Activated CD4-positive, alpha-beta T cell treated with anti-CD3 and anti-CD28 coated beads, Interleukin-2, amount 10 ng/mL, durations not matched to agents 7 days and 5 days (primary cell): ENCODE results near the gene TGFBR3L. TPM values are rescaled to one million over a fixed set of nuclear protein-coding genes. Genes with fewer than 3 reads are reported as not detected.

Experiments used
- CTCF ChIA-PET: fragments of 350-600 bp; sonication (Branson Sonifier 250); formaldehyde crosslinking; loops from one replicate; lab custom pipeline; 2021; ENCODE audit warnings: antibody characterized with exemption; lab: Charles Lee
- POLR2A ChIA-PET: fragments of 350-600 bp; sonication (Branson Sonifier 250); formaldehyde crosslinking; loops from one replicate; lab custom pipeline; 2021; ENCODE audit warnings: antibody characterized with exemption; lab: Charles Lee
- DNase-seq: peaks from one replicate; pipeline ENCODE4 v3.0.0-alpha.2; 2020
- H3K27ac Mint-ChIP-seq: one replicate; pipeline ENCODE4 v1.8.0; 2021; ENCODE audit warnings: mild to moderate bottlenecking, moderate library complexity, mixed read lengths
- H3K27me3 Mint-ChIP-seq: one replicate; pipeline ENCODE4 v1.8.0; 2021; ENCODE audit warnings: mixed read lengths
- H3K36me3 Mint-ChIP-seq: one replicate; pipeline ENCODE4 v1.8.0; 2021; ENCODE audit warnings: low read depth, mixed read lengths
- H3K4me1 Mint-ChIP-seq: one replicate; pipeline ENCODE4 v1.8.0; 2021; ENCODE audit warnings: mixed read lengths
- H3K4me3 Mint-ChIP-seq: one replicate; pipeline ENCODE4 v1.8.0; 2021; ENCODE audit warnings: mild to moderate bottlenecking, moderate library complexity, mixed read lengths
- H3K9me3 Mint-ChIP-seq: one replicate; pipeline ENCODE4 v1.8.0; 2021; ENCODE audit warnings: mixed read lengths
- total RNA-seq, 2 experiments: library from RNA; stranded (reverse); gene quantifications; one replicate each; pipeline ENCODE4 v1.2.3, GENCODE V29; 2021

The TGFBR3L gene
- total RNA-seq, 2 experiments from 2014 or later, result 0.79 to 1.4 TPM

GRCh38 chr19:7872306-7873204 is 42.1 kb upstream of the TGFBR3L start:
- DNase-seq, result no peak
- POLR2A ChIA-PET, result no interaction called here
- no peaks in the 10 kb centered on the region for H3K36me3 Mint-ChIP-seq
- peaks cover 40% of the 10 kb centered on the region for H3K4me1 Mint-ChIP-seq
- H3K9me3 Mint-ChIP-seq, result no peaks in the 10 kb centered on the region
- H3K4me3 Mint-ChIP-seq, result no peak overlapping the region
- no peak overlapping the region for H3K27ac Mint-ChIP-seq
- CTCF ChIA-PET, result interaction anchor here (0.5 kb wide), 1 partner anchor 545 kb away, joined by 4 read pairs; no protein-coding TSS in a partner anchor
- peaks cover 37% of the 10 kb centered on the region for H3K27me3 Mint-ChIP-seq

- H3K27ac Mint-ChIP-seq, result no peak overlapping the region
- H3K36me3 Mint-ChIP-seq, result no peaks in the 10 kb centered on the region
- ChIA-PET POLR2A (no interaction called here), CTCF (interaction anchor here (0.6 kb wide), 1 partner anchor 11 kb away, joined by 3 read pairs; no protein-coding TSS in a partner anchor)
- H3K27me3 Mint-ChIP-seq, result peaks cover 34% of the 10 kb centered on the region
- H3K4me1 Mint-ChIP-seq, result peaks cover 36% of the 10 kb centered on the region
- DNase-seq, result no peak
- peak overlapping the region; percentile 58 for H3K4me3 Mint-ChIP-seq
- H3K9me3 Mint-ChIP-seq, result no peaks in the 10 kb centered on the region
These were observed 41.1 kb upstream of the TGFBR3L start for GRCh38 chr19:7873304-7874075.

DNA sequence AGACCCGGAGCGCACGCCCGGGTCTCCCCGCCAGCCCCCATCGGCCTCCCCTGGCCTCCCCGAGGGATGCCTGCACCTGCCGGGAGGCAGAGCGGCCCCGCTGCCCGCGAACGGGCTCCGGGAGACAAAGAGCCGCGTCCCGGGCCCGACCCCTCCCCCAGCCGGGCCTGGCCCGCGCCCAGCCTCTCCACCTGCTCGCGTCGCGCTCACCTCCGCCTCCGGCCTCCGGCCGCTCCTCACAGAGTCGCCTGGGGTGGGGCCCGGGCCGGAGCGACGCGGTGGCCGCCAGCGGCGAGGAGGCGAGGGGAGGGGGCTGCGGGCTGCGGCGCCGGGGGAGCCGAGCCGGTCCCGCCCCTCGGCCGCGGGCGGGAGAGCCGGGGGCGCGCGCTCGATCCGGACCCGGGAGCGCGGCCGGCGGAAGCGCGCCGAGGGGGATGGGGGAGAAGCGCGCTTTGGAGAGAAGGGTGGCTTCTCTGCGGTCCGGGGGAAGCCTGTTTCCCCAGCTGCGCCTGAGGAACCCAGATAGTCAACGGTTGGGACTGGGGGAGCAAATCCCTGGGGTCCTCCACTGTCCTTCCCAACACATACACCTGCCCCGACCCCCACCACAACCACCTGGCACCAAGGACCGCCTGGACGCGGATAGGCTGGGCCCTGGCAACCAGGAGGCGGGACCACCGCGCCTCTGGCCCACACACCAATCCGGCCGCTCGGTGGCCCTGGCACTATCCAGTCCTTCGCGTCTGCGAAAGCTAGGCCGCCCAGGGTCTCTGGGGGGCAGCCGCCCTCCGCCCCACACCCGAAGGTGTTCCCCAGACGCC is 40.3 kb upstream of the TGFBR3L start, which contains the start of gene PRR36:
Gene PRR36, minus strand, starts transcription at position 315 of the 821 bp plus-strand sequence. CDS start 701 bp downstream, outside the sequence.
- Mint-ChIP-seq H3K4me1 (peaks cover 32% of the 10 kb centered on the region), H3K27me3 (peaks cover 34% of the 10 kb centered on the region), H3K9me3 (no peaks in the 10 kb centered on the region), H3K27ac (no peak within 1 kb of the TSS), H3K4me3 (peak within 1 kb of the TSS; percentile 58), H3K36me3 (no peaks in the 10 kb centered on the region)
- CTCF ChIA-PET, result interaction anchor here (0.6 to 1.5 kb wide), 4 partner anchors 12 to 29 kb away, joined by 3 to 4 read pairs (median 3); partner anchors contain the start of gene MAP2K7
- DNase-seq, result no peak
- POLR2A ChIA-PET, result no interaction called here

GRCh38 chr19:7874897-7875273 is 39.7 kb upstream of the TGFBR3L start:
- no peak overlapping the region for H3K27ac Mint-ChIP-seq
- DNase-seq, result no peak
- CTCF ChIA-PET, result interaction anchor here (0.8 to 1.5 kb wide), 3 partner anchors 13 to 28 kb away, joined by 3 to 4 read pairs (median 3); partner anchors contain the start of gene MAP2K7
- H3K4me3 Mint-ChIP-seq, result peak overlapping the region; percentile 48
- peaks cover 31% of the 10 kb centered on the region for H3K4me1 Mint-ChIP-seq
- no peaks in the 10 kb centered on the region for H3K9me3 Mint-ChIP-seq
- no peaks in the 10 kb centered on the region for H3K36me3 Mint-ChIP-seq
- POLR2A ChIA-PET, result no interaction called here
- H3K27me3 Mint-ChIP-seq, result peaks cover 34% of the 10 kb centered on the region

DNA sequence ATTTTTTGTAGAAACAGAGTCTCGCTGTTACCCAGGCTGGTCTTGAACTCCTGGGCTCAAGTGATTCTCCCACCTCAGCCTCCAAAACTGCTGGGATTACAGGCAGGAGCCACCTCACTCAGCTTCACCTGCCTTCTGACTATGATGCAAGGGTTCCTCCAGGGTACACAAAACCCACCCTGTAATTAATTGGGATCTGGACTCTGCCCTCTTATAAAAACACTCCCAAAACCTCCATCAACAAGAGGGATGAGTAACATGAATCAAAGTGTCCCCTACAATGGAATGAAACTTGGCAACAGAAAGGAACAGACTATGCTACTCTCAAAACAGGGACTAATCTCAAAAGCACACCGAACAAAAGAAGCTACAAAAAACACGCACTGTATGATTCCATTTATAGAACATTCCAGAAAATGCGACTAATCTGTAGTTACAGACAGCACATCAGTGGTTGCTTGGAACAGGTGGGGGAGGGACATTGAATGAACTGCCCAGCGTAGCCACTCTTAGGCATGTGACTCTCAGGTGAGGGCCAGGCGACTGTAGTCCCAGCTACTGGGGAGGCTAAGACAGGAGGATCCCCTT is 37.3 kb upstream of the TGFBR3L start:
- no peak for DNase-seq
- H3K27me3 Mint-ChIP-seq, result peaks cover 22% of the 10 kb centered on the region
- H3K9me3 Mint-ChIP-seq, result no peaks in the 10 kb centered on the region
- ChIA-PET POLR2A (no interaction called here), CTCF (interaction anchor here (0.7 to 1.4 kb wide), 4 partner anchors 9 to 28 kb away, joined by 3 to 4 read pairs (median 3); partner anchors contain the start of genes LRRC8E and MAP2K7)
- H3K4me3 Mint-ChIP-seq, result no peak overlapping the region
- H3K27ac Mint-ChIP-seq, result no peak overlapping the region
- H3K4me1 Mint-ChIP-seq, result peaks cover 12% of the 10 kb centered on the region
- no peaks in the 10 kb centered on the region for H3K36me3 Mint-ChIP-seq

DNA sequence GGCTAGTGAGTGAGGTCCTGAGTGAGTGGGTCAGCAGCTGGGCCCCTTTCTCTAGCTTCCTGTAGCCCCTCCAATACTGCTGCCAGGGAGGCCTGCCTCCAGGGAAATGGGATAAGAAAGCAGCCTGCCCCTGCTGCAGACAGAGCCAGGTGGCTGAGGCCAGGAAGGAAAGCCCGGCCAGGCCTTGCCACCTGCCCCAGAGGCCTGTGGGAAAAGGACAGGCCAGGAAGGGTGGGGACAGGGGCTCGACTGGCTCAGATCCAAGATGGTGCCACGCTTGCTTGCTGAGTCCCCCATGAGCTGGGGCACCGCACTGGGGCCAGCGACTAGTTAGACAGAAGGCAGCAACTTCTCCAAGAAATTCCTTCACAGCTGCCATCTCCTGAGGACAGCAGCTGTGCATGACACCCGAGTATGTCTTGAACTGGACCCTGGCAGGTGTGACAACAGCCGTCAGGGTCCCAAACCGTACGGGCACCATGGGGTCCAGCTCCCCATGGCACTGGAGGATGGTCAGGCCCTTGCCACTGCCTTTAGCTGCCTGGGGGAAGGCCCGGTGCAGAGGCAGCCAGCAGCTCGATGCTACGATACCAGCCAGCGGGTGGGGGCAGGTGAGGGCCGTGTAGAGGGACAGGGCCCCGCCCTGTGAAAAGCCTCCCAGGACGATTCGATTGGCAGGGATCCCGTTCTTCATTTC is 35.4 kb upstream of the TGFBR3L start:
- ChIA-PET POLR2A (no interaction called here), CTCF (interaction anchor here (1.4 to 1.5 kb wide), 2 partner anchors 10 to 26 kb away, joined by 4 to 8 read pairs; no protein-coding TSS in a partner anchor)
- H3K27ac Mint-ChIP-seq, result no peak overlapping the region
- H3K36me3 Mint-ChIP-seq, result no peaks in the 10 kb centered on the region
- H3K9me3 Mint-ChIP-seq, result no peaks in the 10 kb centered on the region
- H3K4me3 Mint-ChIP-seq, result no peak overlapping the region
- no peak for DNase-seq
- H3K27me3 Mint-ChIP-seq, result peaks cover 14% of the 10 kb centered on the region
- peaks cover 9% of the 10 kb centered on the region for H3K4me1 Mint-ChIP-seq

- Mint-ChIP-seq H3K4me1 (peaks cover 7% of the 10 kb centered on the region), H3K27me3 (peaks cover 10% of the 10 kb centered on the region), H3K9me3 (no peaks in the 10 kb centered on the region), H3K4me3 (no peak overlapping the region), H3K27ac (no peak overlapping the region), H3K36me3 (no peaks in the 10 kb centered on the region)
- DNase-seq, result peak; percentile 35
- CTCF ChIA-PET, result interaction anchor here (1.4 to 1.5 kb wide), 2 partner anchors 10 to 26 kb away, joined by 4 to 8 read pairs; no protein-coding TSS in a partner anchor
- POLR2A ChIA-PET, result no interaction called here
These were observed 34.8 kb upstream of the TGFBR3L start for GRCh38 chr19:7879836-7880235.

GRCh38 chr19:7881910-7882309 is 32.7 kb upstream of the TGFBR3L start:
- peaks cover 2% of the 10 kb centered on the region for H3K27me3 Mint-ChIP-seq
- H3K27ac Mint-ChIP-seq, result no peak overlapping the region
- H3K36me3 Mint-ChIP-seq, result no peaks in the 10 kb centered on the region
- H3K4me3 Mint-ChIP-seq, result no peak overlapping the region
- no peaks in the 10 kb centered on the region for H3K9me3 Mint-ChIP-seq
- H3K4me1 Mint-ChIP-seq, result peaks cover 3% of the 10 kb centered on the region
- no peak for DNase-seq
- ChIA-PET CTCF (interaction anchor here (0.5 to 2.3 kb wide), 4 partner anchors 13 to 20 kb away, joined by 3 to 7 read pairs (median 4); no protein-coding TSS in a partner anchor), POLR2A (no interaction called here)

- DNase-seq, result no peak
- peaks cover 3% of the 10 kb centered on the region for H3K27me3 Mint-ChIP-seq
- CTCF ChIA-PET, result interaction anchor here (0.6 to 2.3 kb wide), 6 partner anchors 11 to 1226 kb away, joined by 3 to 7 read pairs (median 3); partner anchors contain the start of gene MAP2K7
- peaks cover 3% of the 10 kb centered on the region for H3K4me1 Mint-ChIP-seq
- H3K27ac Mint-ChIP-seq, result no peak overlapping the region
- H3K36me3 Mint-ChIP-seq, result no peaks in the 10 kb centered on the region
- POLR2A ChIA-PET, result no interaction called here
- no peaks in the 10 kb centered on the region for H3K9me3 Mint-ChIP-seq
- H3K4me3 Mint-ChIP-seq, result no peak overlapping the region
These were observed 31.5 kb upstream of the TGFBR3L start for GRCh38 chr19:7883105-7883504.

DNA sequence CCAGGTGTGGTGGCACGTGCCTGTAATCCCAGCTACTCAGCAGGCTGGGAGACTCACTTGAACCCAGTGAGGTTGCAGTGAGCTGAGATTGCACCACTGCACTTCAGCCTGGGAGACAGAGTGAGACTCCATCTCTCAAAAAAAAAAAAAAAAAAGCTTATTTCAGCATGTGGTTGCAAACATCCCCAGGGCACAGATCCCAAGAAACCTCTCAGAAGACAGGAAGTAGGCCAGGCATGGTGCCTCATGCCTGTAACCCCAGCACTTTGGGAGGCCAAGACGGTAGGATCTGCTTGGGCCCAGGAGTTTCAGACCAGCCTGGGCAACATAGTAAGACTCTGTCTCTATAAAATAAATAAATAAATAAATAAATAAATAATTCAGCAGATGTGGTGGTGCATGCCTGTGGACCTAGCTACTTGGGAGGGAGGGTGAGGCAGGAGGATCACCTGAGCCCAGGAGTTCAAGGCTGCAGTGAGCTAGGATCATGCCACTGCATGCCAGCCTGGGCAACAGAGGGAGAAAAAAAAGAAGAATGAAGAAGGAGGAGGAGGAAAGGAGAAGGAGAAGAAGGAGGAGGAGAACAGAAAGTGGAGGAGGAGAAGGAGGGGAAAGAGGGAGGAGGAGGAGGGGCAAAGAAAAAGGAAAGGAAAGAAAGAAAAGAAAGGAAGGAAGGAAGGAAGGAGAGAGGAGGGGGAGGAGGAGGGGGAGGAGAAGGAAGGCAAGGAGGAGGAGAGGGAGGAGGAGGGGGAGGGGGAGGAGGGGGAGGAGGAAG is 30.6 kb upstream of the TGFBR3L start:
- H3K36me3 Mint-ChIP-seq, result no peaks in the 10 kb centered on the region
- peaks cover 7% of the 10 kb centered on the region for H3K27me3 Mint-ChIP-seq
- peaks cover 6% of the 10 kb centered on the region for H3K4me1 Mint-ChIP-seq
- no peak overlapping the region for H3K27ac Mint-ChIP-seq
- no peak for DNase-seq
- ChIA-PET POLR2A (no interaction called here), CTCF (interaction anchor here (0.6 to 2.3 kb wide), 6 partner anchors 10 to 1225 kb away, joined by 3 to 7 read pairs (median 3); partner anchors contain the start of gene MAP2K7)
- no peak overlapping the region for H3K4me3 Mint-ChIP-seq
- no peaks in the 10 kb centered on the region for H3K9me3 Mint-ChIP-seq
